DOHH2 (cell line): Measurements from ENCODE around the gene KLF9.

Experiments used
- H3F3A ChIP-seq: fragments of 200-600 bp; sonication (generic), shearing (Covaris generic); 2 replicates; pipeline ENCODE4 v1.6.0; 2016; ENCODE audit warnings: antibody characterized with exemption, mild to moderate bottlenecking; ENCODE audit not compliant: control insufficient read depth, insufficient read depth
- H3K27ac ChIP-seq: fragments of 200-600 bp; sonication (generic); 2 replicates; pipeline ENCODE4 v1.5.1; 2014; ENCODE audit warnings: low read depth, mild to moderate bottlenecking, low read length, moderate library complexity
- H3K27me3 ChIP-seq: fragments of 200-600 bp; sonication (generic); 2 replicates; pipeline ENCODE4 v1.6.1; 2014; ENCODE audit warnings: mild to moderate bottlenecking, low read length, mixed read lengths; ENCODE audit not compliant: control insufficient read depth
- H3K36me3 ChIP-seq: fragments of 200-600 bp; sonication (generic); 2 replicates; pipeline ENCODE4 v1.6.1; 2014; ENCODE audit warnings: mild to moderate bottlenecking, low read length, moderate library complexity, mixed read lengths; ENCODE audit not compliant: control insufficient read depth
- H3K4me1 ChIP-seq: fragments of 200-600 bp; sonication (generic); 2 replicates; pipeline ENCODE4 v1.6.1; 2014; ENCODE audit warnings: mild to moderate bottlenecking, low read length, mixed read lengths; ENCODE audit not compliant: control insufficient read depth
- H3K4me2 ChIP-seq: fragments of 200-600 bp; sonication (generic); 2 replicates; pipeline ENCODE4 v1.6.0; 2014; ENCODE audit warnings: mild to moderate bottlenecking, low read length, moderate library complexity
- H3K4me3 ChIP-seq: fragments of 200-600 bp; sonication (generic); 2 replicates; pipeline ENCODE4 v1.5.1; 2014; ENCODE audit warnings: mild to moderate bottlenecking, low read length, mixed read lengths
- H3K79me2 ChIP-seq: fragments of 200-600 bp; sonication (generic); 2 replicates; pipeline ENCODE4 v1.6.1; 2014; ENCODE audit warnings: mild to moderate bottlenecking, low read length, mixed read lengths; ENCODE audit not compliant: control insufficient read depth
- H3K9me2 ChIP-seq: fragments of 200-600 bp; sonication (generic); replicated peaks from 2 replicates; pipeline ENCODE4 v1.6.1; 2014; ENCODE audit warnings: mild to moderate bottlenecking, low read length, mixed read lengths; ENCODE audit not compliant: control insufficient read depth
- H3K9me3 ChIP-seq: fragments of 200-600 bp; sonication (generic); 2 replicates; pipeline ENCODE4 v1.6.1; 2014; ENCODE audit warnings: antibody characterized with exemption, low read length, mixed read lengths; ENCODE audit not compliant: control insufficient read depth, insufficient read depth
- H4K20me1 ChIP-seq: fragments of 200-600 bp; sonication (generic); 2 replicates; pipeline ENCODE4 v1.6.0; 2014; ENCODE audit warnings: low read depth, mild to moderate bottlenecking, antibody characterized with exemption, low read length, moderate library complexity; ENCODE audit not compliant: control insufficient read depth, insufficient read depth
- CTCF ChIP-seq: fragments of 200-600 bp; sonication (generic); IDR thresholded peaks from one replicate; pipeline ENCODE4 v1.5.1; 2014; ENCODE audit warnings: antibody characterized with exemption, mild to moderate bottlenecking, low read depth, low read length; ENCODE audit not compliant: poor library complexity, severe bottlenecking
- EZH2phosphoT487 ChIP-seq: fragments of 200-600 bp; sonication (generic); IDR thresholded peaks from 2 replicates; pipeline ENCODE4 v1.6.1; 2017; ENCODE audit warnings: borderline replicate concordance, mild to moderate bottlenecking, antibody characterized with exemption, low read length, moderate library complexity, mixed read lengths

KLF9 gene

GRCh38 chr9:70418822-70419555 lies 4.5 kb upstream of the KLF9 start:
- Histone ChIP-seq H4K20me1 (no peaks in the 10 kb centered on the region), H3K36me3 (no peaks in the 10 kb centered on the region), H3K27ac (peak overlapping the region; percentile 72)

GRCh38 chr9:70415476-70415875 lies 1.0 kb upstream of the KLF9 start:
- H3K79me2 ChIP-seq = no peaks in the 10 kb centered on the region
- TF ChIP-seq CTCF (no peak), EZH2phosphoT487 (no peak)
- no peaks in the 10 kb centered on the region for H4K20me1 ChIP-seq
- no peaks in the 10 kb centered on the region for H3K36me3 ChIP-seq
- no peak overlapping the region for H3K4me3 ChIP-seq
- no peak overlapping the region for H3K27ac ChIP-seq
- peaks cover 18% of the 10 kb centered on the region for H3K27me3 ChIP-seq
- no peak overlapping the region for H3K4me2 ChIP-seq
- no peaks in the 10 kb centered on the region for H3K9me2 ChIP-seq
- peaks cover 51% of the 10 kb centered on the region for H3K4me1 ChIP-seq
- no peaks in the 10 kb centered on the region for H3K9me3 ChIP-seq
- H3F3A ChIP-seq = peaks cover 23% of the 10 kb centered on the region

More at GRCh38 chr9:70418822-70419555, 4.5 kb upstream of the KLF9 start:
- Histone ChIP-seq H3F3A (peaks cover 42% of the 10 kb centered on the region), H3K9me2 (no peaks in the 10 kb centered on the region), H3K4me1 (peaks cover 43% of the 10 kb centered on the region), H3K9me3 (no peaks in the 10 kb centered on the region), H3K79me2 (no peaks in the 10 kb centered on the region), H3K4me2 (peak overlapping the region; percentile 99), H3K27me3 (peaks cover 10% of the 10 kb centered on the region), H3K4me3 (peak overlapping the region; percentile 94)
- no peak for TF ChIP-seq CTCF
- TF ChIP-seq EZH2phosphoT487 = no peak

- TF ChIP-seq CTCF = no peak
- no peak for TF ChIP-seq EZH2phosphoT487
- Histone ChIP-seq H3K27ac (no peak overlapping the region), H3K36me3 (no peaks in the 10 kb centered on the region), H3K79me2 (no peaks in the 10 kb centered on the region), H4K20me1 (no peaks in the 10 kb centered on the region), H3K4me3 (no peak overlapping the region), H3K4me1 (peaks cover 50% of the 10 kb centered on the region), H3K27me3 (peaks cover 16% of the 10 kb centered on the region), H3K9me3 (no peaks in the 10 kb centered on the region), H3F3A (peaks cover 20% of the 10 kb centered on the region), H3K9me2 (no peaks in the 10 kb centered on the region), H3K4me2 (peak overlapping the region; percentile 78)
Observed at GRCh38 chr9:70415041-70415440, 584 bp upstream of the KLF9 start.

- peaks cover 16% of the 10 kb centered on the region for H3K27me3 ChIP-seq
- peaks cover 41% of the 10 kb centered on the region for H3K4me1 ChIP-seq
- H3K27ac ChIP-seq = peak overlapping the region; percentile 47; the same call in 1 of the 2 replicates
- H3K4me3 ChIP-seq = peak overlapping the region; percentile 79
- H3K9me2 ChIP-seq = no peaks in the 10 kb centered on the region
- TF ChIP-seq CTCF (no peak), EZH2phosphoT487 (no peak)
- H4K20me1 ChIP-seq = no peaks in the 10 kb centered on the region
- H3K36me3 ChIP-seq = no peaks in the 10 kb centered on the region
- H3K79me2 ChIP-seq = no peaks in the 10 kb centered on the region
- H3K4me2 ChIP-seq = peak overlapping the region; percentile 78
- no peaks in the 10 kb centered on the region for H3K9me3 ChIP-seq
- H3F3A ChIP-seq = peaks cover 16% of the 10 kb centered on the region
Observed at GRCh38 chr9:70413464-70413798, 1.0 kb downstream of the KLF9 start.
